GM10266 (cell line): ENCODE data around the gene LTBP1.

Source experiments
- DNase-seq: peaks from one replicate; pipeline ENCODE4 v3.0.0; 2012; ENCODE audit errors: extremely low spot score
- CTCF ChIP-seq: IDR thresholded peaks from 2 replicates; pipeline ENCODE4 v1.5.1; 2012; ENCODE audit warnings: mild to moderate bottlenecking, low read depth; ENCODE audit not compliant: control insufficient read depth, insufficient read depth; ENCODE audit errors: missing control alignments

The LTBP1 gene

GRCh38 chr2:33129263-33130053 is 182.7 kb downstream of the LTBP1 start:
- DNase-seq = no peak
- no peak for TF ChIP-seq CTCF

GRCh38 chr2:33130054-33130447 is 183.3 kb downstream of the LTBP1 start:
- DNase-seq = no peak
- TF ChIP-seq CTCF = no peak

- TF ChIP-seq CTCF = no peak
These were observed 183.8 kb downstream of the LTBP1 start for GRCh38 chr2:33130544-33130943.

GRCh38 chr2:33131111-33131510 is 184.4 kb downstream of the LTBP1 start:
- no peak for TF ChIP-seq CTCF
- no peak for DNase-seq

More at GRCh38 chr2:33130544-33130943, 183.8 kb downstream of the LTBP1 start:
- no peak for DNase-seq

- TF ChIP-seq CTCF = no peak
- no peak for DNase-seq
These were observed 185.0 kb downstream of the LTBP1 start for GRCh38 chr2:33131749-33132148.

- no peak for TF ChIP-seq CTCF
- DNase-seq = no peak
These were observed 186.8 kb downstream of the LTBP1 start for GRCh38 chr2:33133454-33133952.

- no peak for DNase-seq
- no peak for TF ChIP-seq CTCF
These were observed 187.5 kb downstream of the LTBP1 start for GRCh38 chr2:33134086-33134771.
